PFSK-1 (cell line): ENCODE measurements around the gene PLEKHG4B.

Source experiments
- FOXP2 ChIP-seq: optimal IDR thresholded peaks from 2 replicates; pipeline ENCODE3; 2011; ENCODE audit warnings: borderline replicate concordance, control low read depth, inconsistent platforms; ENCODE audit not compliant: insufficient read depth; ENCODE audit errors: extremely low read length, extremely low read depth
- POLR2AphosphoS5 ChIP-seq: IDR thresholded peaks from 2 replicates; pipeline ENCODE4 v1.6.1; 2012; ENCODE audit warnings: low read depth, mild to moderate bottlenecking, control low read depth, low read length, moderate library complexity
- SIN3A ChIP-seq: IDR thresholded peaks from 2 replicates; pipeline ENCODE4 v1.6.1; 2012; ENCODE audit warnings: mild to moderate bottlenecking, low read length, moderate library complexity, borderline replicate concordance; ENCODE audit not compliant: insufficient read depth
- TAF1 ChIP-seq: IDR thresholded peaks from 2 replicates; pipeline ENCODE4 v1.6.1; 2012; ENCODE audit warnings: low read length, control low read depth, borderline replicate concordance; ENCODE audit not compliant: insufficient read depth
- TF ChIP-seq, protein P1 (sequence below), 2 experiments: IDR thresholded peaks; 2 replicates each; pipeline versions ENCODE4 v1.6.1 to v1.8.0; 2011 to 2012; ENCODE audit warnings: low read depth in 2 of 2, low read length in 2 of 2, control low read depth in 1 of 2, inconsistent platforms in 1 of 2, mild to moderate bottlenecking in 1 of 2, moderate library complexity in 1 of 2; ENCODE audit not compliant: insufficient read depth in 1 of 2

PLEKHG4B gene

DNA sequence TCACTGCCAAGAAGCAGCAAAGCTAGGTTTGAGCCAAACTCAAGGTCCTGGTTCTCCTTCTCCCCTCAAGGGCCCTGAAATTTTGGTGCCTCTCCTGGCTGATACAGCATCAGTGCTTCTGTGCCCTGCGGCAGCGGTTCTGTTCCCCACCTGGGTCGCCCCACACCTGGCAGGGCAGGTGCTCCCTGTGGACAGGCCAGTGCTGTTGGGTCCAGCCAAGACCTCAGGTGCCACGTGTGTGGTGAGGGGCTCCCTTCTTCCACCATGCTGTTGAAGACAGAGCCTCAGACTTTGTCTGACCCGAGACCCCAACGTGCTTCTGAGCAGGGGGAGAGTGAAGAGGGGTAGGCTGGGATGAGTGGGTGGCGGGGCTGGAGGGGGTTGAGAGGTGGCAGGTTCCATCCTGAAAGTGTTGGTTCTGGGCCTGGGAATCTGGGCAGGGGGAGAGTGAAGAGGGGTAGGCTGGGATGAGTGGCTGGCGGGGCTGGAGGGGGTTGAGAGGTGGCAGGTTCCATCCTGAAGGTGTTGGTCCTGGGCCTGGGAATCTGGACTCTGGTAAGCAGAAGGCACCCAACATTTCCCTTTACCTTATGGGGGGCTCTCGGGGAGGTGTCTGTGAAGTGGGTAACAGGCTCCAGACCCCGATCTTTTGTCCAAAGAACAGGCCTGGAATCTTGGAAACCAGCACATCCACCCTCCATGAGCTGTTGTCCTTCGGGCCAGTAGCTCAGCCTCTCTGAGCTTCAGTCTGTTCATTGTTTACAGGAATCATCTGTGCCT is 2.3 kb downstream of the PLEKHG4B start:
- TF ChIP-seq, protein P1, sequence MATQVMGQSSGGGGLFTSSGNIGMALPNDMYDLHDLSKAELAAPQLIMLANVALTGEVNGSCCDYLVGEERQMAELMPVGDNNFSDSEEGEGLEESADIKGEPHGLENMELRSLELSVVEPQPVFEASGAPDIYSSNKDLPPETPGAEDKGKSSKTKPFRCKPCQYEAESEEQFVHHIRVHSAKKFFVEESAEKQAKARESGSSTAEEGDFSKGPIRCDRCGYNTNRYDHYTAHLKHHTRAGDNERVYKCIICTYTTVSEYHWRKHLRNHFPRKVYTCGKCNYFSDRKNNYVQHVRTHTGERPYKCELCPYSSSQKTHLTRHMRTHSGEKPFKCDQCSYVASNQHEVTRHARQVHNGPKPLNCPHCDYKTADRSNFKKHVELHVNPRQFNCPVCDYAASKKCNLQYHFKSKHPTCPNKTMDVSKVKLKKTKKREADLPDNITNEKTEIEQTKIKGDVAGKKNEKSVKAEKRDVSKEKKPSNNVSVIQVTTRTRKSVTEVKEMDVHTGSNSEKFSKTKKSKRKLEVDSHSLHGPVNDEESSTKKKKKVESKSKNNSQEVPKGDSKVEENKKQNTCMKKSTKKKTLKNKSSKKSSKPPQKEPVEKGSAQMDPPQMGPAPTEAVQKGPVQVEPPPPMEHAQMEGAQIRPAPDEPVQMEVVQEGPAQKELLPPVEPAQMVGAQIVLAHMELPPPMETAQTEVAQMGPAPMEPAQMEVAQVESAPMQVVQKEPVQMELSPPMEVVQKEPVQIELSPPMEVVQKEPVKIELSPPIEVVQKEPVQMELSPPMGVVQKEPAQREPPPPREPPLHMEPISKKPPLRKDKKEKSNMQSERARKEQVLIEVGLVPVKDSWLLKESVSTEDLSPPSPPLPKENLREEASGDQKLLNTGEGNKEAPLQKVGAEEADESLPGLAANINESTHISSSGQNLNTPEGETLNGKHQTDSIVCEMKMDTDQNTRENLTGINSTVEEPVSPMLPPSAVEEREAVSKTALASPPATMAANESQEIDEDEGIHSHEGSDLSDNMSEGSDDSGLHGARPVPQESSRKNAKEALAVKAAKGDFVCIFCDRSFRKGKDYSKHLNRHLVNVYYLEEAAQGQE (IDR thresholded peaks at IDR 0.05; ENCODE audit: insufficient read depth in 1 of 2, low read depth in 2 of 2, low read length in 2 of 2): no peak
- no peak for TF ChIP-seq POLR2AphosphoS5
- TF ChIP-seq TAF1: no peak
- no peak for TF ChIP-seq SIN3A
- TF ChIP-seq FOXP2: no peak

DNA sequence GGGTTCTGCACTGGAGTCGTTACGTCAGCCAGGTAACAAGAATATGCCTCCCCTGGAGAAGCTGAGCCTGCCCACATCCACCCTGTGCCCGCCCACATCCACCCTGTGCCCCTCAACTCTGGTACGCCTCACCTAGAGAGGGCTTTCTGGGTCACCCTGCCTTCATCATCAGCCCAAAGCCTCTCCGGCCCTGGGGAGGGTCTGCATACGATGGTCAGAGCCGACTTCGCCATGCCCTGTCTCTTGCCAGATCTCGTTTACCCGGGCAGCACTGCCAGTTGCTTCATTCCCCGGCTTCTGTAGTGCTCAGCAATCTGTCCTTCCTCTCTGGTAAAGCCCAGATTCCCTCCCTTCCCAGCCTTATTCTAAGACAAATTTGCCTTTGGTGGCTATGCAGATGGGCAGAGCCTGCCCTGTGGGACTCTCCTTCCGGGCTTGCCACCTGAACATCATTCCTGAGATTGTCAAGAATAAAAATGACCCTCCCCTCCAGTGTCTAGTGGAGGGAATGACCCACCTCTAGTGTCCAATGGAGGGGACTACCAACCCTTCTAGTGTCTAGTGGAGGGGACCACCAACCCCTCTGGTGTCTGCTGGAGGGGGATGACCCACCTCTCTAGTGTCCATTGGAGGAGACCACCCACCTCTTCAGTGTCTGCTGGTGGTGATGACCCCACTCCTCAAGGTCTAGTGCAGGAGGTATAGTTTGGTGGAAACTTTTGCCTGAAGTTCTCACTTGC is 3.4 kb downstream of the PLEKHG4B start:
- TF ChIP-seq SIN3A (no peak), FOXP2 (no peak), POLR2AphosphoS5 (no peak), TAF1 (no peak)
- TF ChIP-seq, protein P1 (IDR thresholded peaks at IDR 0.05; ENCODE audit: insufficient read depth in 1 of 2, low read depth in 2 of 2, low read length in 2 of 2): no peak

DNA sequence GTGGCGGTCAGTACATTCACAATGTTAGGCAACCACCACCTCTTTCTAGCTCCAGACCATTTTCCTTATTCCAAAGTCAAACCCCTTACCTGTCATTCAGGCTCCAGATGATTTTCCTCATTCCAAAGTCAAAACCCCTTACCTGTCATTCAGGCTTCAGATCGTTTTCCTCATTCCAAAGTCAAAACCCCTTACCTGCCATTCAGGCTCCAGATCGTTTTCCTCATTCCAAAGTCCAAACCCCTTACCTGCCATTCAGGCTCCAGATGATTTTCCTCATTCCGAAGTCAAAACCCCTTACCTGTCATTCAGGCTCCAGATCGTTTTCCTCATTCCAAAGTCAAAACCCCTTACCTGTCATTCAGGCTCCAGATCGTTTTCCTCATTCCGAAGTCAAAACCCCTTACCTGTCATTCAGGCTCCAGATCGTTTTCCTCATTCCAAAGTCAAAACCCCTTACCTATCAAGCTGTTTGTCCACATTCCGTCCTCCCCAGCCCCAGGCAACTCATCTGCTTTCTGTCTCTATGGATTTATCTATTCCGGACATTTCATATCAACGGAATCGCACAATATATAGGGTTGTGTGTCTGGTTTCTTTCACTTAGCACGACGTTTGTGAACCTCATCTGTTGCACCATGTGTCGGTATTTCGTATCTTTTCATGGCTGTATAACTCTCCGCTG is 5.2 kb downstream of the PLEKHG4B start:
- TF ChIP-seq TAF1 (no peak), SIN3A (no peak), FOXP2 (no peak), POLR2AphosphoS5 (no peak)
- TF ChIP-seq, protein P1 (IDR thresholded peaks at IDR 0.05; ENCODE audit: insufficient read depth in 1 of 2, low read depth in 2 of 2, low read length in 2 of 2): no peak

DNA sequence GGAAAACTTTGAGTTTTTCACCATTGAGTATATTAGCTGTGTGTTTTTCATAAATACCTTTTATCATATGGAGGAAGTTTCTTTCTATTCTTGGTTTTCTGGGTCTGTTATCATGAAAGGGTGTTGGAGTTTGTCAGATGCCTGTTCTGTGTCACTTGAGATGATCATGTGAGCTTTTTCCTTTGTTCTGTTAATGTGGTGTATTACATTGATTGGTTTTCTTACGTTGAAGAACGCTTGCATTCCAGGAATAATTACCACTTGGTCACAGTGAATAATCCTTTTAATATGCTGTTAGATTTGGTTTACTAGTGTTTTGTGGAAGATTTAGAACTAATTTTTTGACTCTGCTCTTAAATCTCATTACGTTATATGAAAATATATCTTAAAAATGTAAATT is 7.8 kb downstream of the PLEKHG4B start:
- TF ChIP-seq SIN3A (no peak), FOXP2 (no peak), TAF1 (no peak), POLR2AphosphoS5 (no peak)
- TF ChIP-seq, protein P1 (IDR thresholded peaks at IDR 0.05; ENCODE audit: insufficient read depth in 1 of 2, low read depth in 2 of 2, low read length in 2 of 2): no peak
